GM19240 (cell line): Measurements from ENCODE around the gene ENG.

Source experiments
- DNase-seq: peaks from one replicate; pipeline ENCODE4 v3.0.0; 2011; ENCODE audit warnings: low spot score; ENCODE audit not compliant: insufficient read length

Gene ENG

DNA sequence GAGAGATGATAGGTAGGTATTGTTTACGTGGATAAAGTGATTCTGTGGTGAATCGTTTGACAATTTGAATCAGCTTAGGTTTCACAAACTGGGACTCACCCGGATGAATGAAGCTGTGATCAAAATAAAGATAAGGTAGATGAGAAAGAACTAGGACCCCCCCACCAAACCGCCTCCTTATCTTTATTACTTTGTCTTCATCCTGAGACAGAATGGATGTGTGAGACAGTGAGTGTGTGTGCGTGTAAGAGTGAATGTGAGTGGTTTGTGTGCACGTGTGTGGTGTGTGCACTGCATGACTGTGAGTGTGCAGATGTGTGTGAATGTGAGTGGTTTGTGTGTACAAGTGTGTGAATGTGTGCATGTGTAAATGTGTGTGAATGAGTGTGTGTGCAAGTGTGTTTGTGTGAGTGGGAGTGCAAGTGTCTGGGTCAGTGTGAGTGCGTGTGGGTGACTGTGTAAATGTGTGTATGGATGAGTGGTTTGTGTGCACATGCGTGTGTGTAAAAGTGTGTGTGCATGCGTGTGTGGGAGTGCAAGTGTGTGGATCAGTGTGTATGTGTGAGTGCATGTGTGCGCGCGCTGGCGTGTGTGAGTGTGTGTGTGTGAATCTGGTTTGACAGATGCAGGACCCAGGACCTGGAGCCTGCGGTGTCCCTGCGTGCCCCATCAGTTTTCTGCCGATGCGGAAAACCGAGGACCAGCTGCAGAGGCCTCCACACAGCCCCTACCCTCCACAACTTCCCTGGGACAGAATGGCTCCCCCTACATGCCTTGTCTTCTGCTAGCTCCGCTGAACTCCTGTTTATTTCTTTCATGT lies 11.4 kb upstream of the ENG start:
- DNase-seq, result no peak

DNA sequence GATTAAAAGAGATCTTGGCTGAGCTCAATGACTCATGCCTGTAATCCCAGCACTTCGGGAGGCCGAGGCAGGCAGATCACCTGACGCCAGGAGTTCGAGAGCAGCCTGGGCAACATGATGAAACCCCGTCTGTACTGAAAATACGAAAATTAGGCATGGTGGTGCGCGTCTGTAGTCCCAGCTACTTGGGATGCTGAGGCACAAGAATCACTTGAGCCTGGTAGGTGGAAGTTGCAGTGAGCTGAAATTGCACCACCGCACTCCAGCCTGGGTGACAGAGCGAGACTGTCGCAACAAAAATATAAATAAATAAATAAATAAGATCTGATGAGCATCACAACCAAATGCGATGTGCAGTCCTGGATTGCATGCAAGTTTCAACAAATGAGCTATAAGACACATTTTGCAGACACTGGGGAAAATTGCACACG lies 8.7 kb upstream of the ENG start:
- no peak for DNase-seq

DNA sequence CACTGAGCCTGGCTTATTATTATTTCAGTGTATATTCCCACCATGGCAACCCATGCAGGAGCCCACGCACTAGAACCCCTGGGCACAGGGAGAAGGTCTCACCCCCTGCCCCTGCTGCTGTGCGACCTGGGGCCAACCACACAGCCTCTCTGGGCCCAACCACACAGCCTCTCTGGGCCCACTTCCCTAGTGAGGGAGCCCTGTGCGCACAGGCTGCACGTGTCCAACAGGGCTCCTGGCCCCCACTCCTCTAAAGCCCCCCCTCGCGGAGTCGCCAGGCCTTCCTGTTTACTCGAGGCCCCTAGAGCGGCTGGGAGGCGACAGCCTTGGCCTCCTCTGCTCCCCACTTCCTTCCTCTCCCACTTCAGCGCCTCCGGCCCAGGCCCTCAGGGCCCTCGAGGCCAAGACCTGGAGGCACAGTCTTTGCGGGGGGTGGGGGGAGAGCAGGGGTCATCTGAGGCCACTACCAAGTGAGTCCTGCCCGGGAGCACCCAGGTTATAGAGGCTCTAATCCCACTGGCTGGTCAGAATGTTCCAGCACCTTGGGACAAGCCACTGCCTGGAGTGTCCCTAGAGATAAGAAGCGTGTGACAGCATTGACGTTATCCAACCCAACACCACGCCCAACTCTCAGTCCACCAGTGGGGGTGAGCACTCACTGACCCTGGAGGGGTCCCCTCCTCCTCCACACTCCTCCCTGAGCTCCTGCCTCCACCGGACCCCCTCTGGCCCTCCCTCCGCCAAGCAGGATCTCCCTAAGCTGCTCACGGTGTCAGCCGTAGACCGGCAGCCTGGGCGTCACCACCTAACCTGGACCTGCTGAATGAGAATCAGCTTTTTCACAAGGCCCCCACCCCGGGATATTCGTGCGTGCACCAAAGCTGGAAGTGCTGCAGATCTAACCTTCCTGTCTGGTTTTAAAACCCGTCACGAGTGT lies 7.9 kb upstream of the ENG start:
- no peak for DNase-seq

DNA sequence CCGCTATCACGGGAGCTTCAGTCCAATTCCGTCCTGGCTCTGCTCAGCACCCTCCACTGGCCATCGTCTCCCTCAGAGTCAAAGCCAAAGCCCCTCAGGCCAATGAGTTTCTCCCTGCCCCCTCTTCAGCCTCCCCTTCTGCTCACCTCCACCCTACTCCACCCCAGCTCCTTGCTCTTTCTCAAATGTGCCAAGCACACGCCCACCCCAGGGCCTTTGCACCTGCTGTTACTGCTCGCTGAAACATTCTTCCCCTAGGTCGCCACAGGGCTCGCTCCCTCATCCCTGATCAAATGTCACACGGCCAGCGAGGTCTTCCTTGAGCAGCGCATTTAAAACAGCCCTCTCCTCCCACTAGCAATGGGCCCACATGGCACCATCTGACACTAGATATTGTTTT lies 6.3 kb upstream of the ENG start:
- DNase-seq, result no peak

DNA sequence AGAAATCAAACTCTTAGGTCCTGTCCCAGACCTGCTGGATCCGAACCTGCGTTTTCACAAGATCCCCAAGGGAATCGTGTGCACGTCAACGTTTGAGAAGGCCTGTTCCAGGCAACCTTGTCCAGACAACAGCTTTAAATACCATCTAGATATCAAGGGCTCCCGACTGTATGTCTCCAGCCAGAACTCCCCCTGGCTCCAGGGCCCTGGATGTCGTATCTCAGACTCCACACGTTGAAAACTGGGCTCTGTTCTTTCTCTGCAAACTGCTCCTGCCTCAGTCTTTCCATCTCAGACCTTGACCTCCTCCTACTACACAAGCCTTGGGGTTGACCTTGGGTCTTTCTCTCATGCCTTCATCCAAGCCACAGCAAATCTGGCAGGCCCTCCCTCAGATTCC lies 5.8 kb upstream of the ENG start:
- DNase-seq, result no peak

DNA sequence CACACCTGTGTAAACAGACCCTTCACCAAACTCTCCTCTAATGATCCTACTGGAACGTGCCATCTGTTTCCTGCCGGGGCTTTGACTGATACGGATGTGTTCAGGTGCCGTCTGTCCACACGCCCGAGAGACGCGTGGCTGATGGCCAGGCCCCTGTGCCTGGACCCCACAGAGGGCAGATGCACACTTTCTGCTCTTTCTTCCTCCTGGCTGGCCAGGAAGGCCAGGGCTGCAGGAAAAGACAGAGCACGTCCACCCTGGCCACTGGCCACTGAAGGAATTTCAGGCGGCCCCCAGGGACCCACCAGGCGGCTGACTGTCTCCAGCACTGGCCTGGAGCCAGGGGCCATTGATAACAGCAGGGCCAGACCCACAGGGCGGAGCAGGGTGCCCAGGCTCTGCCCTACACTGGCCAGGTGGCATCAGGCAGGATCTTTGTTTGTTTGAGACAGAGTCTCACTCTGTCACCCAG lies 3.6 kb upstream of the ENG start:
- no peak for DNase-seq

DNA sequence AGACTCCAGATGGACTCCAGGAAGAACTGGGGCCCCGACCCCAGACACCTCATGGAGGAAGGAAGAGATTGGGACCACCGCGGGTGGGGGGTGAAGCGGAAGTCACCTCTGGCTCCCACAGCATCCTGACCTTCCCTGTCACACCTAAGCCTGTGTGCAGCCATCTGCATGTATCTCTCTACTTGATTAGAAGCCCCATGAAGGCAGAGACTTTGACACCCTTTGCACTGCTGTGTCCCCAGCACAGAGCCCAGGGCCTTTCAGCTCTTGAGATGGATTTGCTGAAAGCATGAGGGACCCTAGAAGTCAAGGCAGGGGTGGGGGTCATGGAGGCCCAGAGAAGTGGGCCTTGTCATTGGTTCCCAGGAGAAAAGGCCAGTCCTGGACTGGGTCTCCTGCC lies 2.8 kb upstream of the ENG start:
- no peak for DNase-seq

DNA sequence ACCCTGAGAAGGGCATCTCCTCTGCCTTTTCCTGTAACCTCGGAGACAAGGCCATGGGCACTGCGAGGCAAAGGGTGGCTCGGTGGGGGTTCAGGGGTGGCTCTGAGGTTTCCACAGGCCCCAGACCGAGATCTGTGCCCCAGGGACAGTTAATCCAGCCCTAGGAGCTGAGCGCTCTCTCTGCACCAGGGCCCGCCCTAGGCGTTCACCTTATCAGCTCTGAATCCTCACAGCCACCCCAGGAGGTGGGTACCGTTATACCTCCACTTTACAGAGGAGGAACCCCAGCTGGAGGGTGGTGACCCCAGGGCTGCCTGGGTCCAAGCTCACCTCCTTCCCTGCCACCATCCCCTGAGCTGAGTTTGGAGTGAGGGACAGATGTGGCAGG lies 2.3 kb upstream of the ENG start:
- no peak for DNase-seq

DNA sequence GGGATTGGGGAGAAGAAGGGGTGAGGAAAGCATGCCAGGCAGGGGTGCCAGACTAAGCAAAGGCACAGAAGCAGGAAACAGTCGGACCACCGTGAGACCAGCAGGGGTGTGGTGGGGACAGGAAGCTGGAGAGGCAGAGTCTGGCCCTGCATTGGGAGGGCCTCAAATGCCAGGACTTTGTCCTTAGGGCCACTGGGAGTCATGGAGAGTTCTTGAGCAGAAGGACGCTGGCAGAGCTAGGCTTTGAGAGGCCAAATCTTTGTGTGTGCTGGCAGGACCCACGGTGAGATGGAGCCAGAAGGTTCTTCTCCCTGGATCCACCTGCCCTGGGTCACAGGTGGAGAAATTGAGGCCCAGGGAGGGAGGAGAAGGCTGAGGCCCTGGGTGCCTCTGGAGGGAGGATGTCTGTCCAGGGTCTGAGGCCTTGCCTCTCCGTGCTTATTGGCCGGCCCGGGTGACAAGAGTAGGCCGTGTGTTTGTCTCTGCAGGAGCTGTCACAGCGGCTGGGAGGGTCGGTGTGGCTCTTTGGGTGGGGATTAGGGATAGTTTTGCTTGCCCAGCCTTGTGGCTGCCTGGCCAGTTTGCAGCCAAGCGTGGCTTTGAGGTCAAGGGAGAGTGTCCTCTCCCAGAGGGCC lies 1.8 kb upstream of the ENG start:
- no peak for DNase-seq

DNA sequence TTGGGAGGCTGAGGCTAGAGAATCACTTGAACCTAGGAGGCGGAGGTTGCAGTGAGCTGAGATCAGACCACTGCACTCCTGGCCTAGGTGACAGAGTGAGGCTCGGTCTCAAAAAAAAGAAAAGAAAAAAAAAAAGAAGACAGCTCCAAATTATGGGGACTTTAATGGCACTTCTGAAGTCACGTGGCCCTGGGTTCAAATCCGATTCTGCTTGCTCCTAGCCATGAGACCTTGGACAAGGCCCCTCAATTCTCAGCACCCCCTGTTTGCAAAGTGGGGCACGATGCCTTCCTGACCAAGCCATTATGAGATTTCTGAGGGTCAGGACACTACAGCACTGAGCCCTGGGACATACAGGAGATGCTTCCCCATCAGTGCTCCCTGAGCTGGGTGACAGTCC lies 1.1 kb upstream of the ENG start:
- DNase-seq, result no peak

DNA sequence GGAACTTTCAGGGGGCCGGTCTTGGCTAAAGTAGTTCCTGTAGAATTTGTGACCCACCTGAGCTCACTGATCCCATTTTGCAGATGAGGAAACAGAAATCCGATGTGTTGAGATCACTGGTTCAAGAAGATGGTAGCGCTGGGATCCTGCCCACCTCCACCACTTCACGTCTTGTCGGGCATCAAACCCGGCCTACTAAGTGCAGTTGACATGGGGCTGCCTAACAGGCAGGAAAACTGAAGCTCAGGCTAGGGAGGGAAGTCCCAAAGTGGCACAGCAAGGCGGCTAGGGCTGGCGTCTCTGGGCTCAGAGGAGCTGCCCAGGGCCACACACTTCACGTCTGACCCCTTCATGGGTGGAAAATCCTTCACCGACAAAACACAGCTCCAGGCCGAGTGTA lies 502 bp upstream of the ENG start:
- no peak for DNase-seq

DNA sequence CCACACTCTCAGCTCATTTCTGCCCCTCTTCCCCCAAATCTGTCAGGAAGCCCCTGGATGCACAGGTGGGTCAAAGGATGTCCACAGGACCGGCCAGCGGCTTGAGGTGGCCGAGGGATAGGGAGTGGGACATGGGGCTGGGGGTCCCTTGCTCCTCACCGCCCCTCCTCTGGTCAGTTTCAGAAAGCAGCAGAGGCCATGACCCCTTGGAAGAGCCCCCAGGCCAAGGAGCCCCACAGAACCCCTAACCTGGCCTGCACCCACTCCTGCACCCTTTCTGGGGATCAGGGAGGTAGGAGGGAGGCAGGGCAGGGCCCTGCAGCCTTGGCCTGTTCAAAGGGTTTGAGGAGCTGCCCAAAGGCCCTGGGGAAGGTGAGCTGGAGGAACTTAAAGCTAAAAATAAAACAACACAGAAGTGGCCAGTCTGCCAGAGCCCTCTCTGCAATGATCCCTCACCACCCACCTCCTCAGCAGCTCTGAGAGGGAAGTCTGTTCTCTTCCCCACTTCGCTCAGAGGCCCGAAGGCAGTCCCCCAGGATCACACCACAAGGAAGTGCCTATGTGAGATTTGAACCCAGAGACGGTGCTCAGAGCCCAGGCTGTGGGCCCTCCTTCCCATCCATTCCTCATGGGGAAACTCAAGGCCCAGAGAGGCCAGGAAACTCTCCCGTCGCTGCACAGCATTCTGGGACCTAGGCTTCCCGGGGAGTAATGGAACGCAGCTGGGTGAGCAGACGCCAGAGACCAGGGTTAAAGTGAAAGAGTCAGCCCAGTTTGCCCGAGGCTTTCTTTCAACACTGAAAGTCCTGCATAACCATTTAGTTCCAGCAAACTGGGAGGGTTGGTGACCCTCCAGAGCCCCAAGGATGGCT lies 910 bp downstream of the ENG start:
- no peak for DNase-seq

DNA sequence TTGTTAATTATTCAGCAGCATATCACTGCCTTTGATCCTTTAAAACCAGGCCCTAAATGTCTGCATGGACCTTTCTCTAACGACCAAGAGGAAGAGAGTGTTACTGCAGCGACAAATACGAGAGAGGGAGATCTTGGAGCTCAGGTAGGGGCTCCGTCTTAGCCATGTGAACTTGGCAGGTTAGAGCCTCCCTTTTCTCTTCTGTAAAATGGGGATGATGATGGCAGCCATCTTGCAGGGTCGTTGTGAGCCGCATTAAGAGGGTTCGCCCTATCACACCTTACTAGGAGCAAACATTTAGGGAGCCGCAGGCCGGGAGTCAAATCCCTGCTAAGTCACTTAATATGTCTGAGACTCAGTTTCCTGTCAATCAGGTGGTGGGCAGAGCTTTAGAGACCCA lies 1.6 kb downstream of the ENG start:
- no peak for DNase-seq

DNA sequence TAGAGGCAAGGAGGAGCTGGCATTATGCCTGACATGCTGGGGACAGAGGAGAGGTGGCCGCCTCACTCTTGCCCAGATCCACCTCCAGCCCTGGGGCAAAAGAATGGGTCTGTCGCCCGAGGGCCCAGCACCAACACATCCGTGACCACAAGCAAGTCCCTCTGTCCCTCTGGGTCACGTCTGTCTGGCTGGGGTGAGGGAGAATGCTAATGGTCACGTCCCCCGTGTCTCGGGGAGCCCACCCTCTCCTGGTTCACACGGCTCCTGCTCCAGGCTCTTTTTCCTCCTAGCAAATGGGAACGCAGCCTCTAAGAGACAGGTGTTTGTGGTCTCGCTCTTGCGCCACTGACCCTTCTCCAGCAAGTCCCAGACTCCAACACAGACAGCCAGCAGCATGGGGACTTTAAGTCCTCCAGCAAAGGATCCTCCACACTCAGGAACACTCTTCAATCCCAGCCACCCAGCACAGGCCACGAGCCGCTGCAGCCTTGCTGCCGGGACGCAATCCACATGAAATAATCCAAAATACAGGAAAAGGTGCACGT lies 4.1 kb downstream of the ENG start:
- DNase-seq, result no peak

DNA sequence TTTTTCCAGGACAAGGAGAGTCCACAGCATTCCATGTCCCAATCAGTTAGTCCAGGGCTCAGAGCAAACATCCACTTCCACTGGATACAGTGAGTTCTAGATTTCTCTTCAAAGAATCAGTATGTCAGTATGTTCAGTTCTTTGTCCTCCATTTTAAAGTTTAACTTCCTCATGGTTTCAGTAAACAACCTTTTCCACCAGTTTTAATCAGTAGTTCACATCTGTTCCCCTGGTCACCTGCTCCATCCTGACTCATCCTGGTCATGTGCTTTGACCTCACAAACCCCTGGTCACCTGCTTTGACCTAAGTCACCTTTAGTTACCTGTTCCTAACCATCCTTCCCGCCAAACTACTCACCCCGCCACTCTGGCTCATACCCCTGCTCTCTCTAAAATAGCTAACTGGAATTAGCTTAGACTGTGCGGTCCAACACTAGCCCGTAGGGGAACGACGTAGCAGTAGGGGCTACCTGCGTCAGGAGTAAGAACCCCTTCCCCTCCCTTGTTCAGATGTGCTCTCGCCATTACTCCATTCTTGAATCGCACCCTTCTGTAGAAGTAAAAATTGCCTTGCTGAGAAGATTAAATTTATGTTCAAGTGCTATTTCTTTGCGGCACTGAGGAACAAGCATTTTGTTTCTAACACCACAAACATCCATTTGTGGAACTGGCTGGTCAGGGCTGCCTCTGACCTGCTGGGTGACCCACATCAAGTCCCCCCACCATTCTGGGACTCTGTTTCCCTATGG lies 5.5 kb downstream of the ENG start:
- no peak for DNase-seq

DNA sequence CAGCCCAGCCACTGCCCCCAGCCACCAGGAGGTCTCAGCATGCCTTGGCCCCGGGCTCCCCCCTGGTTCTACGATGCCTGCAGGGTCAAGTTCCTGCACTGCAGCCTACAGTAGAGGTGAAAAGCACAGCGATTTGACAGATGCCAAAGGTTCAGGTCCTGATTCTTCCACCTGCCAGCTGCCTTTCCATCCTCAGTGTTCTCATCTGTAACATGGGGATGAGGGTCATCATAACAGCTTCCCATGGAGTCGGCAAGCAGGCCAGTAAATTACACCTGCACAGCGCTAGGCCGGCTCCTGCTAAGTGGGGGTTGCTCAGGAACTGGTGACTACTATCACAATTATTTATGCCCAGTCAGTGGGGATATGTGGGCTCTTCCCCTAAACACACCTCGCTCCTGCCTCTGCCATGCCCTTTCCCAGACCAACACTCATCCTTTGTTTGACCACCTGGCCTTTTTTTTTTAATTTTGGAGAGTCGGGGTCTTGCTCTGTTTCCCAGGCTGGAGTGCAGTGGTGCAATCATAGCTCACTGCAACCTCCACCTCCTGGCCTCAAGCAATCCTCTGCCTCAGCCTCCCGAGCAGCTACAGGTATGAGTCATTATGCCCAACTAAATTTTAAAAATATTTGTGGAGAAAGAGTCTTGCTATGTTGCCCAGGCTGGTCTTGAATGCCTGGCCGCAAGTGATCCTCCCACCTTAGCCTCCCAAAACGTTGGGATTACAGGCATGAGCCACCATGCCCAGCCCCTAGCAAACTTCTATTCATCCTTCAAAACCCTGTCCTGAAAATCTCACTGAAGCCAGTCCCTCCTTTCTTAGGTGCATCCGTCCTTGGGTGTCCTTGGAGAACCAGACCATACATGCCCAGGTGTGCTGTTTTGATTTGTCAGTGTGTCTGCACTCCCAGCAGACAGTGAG lies 6.4 kb downstream of the ENG start:
- no peak for DNase-seq

DNA sequence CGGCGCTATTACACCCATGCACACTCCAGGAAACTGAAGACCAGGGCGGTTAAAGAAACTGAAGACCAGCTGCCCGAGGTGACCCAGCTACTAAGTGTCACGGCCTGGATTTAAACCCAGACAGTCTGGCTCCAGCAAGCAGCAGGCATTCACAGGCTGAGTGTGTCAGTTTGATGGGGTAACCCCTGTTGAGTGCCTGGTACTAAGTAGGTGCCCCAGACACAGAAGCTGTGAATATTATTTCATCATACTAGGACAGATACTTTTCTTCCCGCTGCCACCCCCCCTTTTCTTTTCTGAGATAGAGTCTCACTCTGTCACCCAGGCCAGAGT lies 7.3 kb downstream of the ENG start:
- DNase-seq, result no peak

DNA sequence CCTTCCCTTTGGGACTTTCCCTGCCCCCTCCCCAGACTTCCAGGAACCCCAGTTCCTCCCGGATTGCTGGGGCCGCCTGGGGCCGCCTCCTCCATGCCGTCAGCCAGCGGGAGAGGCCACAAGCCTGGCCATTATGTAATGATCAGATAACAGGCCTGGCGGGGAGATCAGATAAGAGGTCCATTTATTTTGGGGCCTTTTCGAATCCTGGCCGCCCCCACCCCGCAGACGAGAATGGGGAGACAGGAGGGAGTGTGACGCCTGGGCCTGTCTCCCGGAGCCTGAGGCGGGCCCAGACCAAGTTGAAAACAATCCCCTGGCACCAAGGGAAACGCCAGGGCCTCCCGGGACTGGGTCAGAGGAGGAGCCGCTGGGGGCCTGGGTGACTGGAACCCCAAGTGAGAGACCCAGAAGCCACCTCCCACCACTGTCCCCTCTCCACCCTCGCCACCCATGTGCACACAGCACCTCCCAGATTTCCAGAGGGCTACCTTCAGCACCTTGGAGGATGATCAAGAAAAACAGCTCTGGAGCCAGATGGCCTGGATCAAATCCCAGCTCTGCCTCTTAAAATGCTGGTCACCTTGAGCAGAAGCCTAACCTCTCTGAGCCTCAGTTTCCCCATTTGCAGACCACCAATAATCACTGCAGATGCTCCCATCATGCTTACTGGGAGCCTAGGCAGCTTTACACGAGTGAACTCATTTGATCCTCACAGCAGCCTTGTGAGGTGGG lies 7.8 kb downstream of the ENG start:
- no peak for DNase-seq
